ENCODE results near the gene NTNG1.

DNA sequence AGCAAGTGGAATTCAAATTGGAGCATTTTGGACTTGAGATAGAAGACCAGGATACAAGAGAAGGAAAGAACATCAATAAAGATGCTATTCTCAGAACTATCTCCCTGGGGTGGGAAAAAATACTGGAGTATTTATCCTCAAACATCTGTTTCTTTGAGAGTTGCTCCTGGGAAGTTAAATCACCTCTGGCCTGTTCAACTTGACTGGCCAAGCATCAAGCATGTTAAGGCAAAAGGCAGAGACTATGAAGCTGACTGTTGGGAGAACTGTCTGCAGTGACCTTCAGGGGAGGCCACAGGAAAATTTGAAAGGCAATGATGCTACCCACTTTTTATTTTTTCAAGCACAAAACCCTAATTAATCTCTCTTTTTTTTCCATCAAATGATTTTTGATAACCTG, 239.0 kb downstream of the NTNG1 start:
- TF ChIP-seq, protein P1, sequence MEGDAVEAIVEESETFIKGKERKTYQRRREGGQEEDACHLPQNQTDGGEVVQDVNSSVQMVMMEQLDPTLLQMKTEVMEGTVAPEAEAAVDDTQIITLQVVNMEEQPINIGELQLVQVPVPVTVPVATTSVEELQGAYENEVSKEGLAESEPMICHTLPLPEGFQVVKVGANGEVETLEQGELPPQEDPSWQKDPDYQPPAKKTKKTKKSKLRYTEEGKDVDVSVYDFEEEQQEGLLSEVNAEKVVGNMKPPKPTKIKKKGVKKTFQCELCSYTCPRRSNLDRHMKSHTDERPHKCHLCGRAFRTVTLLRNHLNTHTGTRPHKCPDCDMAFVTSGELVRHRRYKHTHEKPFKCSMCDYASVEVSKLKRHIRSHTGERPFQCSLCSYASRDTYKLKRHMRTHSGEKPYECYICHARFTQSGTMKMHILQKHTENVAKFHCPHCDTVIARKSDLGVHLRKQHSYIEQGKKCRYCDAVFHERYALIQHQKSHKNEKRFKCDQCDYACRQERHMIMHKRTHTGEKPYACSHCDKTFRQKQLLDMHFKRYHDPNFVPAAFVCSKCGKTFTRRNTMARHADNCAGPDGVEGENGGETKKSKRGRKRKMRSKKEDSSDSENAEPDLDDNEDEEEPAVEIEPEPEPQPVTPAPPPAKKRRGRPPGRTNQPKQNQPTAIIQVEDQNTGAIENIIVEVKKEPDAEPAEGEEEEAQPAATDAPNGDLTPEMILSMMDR (conservative IDR thresholded peaks at IDR 0.05; ENCODE audit: low read length) = no peak
- no peak for TF ChIP-seq EZH2phosphoT487 (IDR thresholded peaks at IDR 0.05; ENCODE audit: borderline replicate concordance, low read depth, low read length)
